SK-N-SH treated with all-trans-retinoic acid at 6 μM for 48 hours (cell line): ENCODE data around the gene SURF1.

Experiments used
- ATAC-seq: fragments of 200-7000 bp; cut with Tn5 transposase; 3 replicates; pipeline ENCODE4 v1.9.1; 2020; ENCODE audit warnings: mild to moderate bottlenecking, moderate library complexity
- ARNTL ChIP-seq: fragments of 450-650 bp; formaldehyde crosslinking; IDR thresholded peaks from 2 replicates; pipeline ENCODE4 v1.5.0; 2020; ENCODE audit warnings: low read depth, mild to moderate bottlenecking, moderate library complexity, borderline replicate concordance
- BACH2 ChIP-seq: fragments of 250-450 bp; sonication (Bioruptor Pico); IDR thresholded peaks from 2 replicates; pipeline ENCODE4 v1.9.0; 2021; ENCODE audit warnings: mild to moderate bottlenecking, borderline replicate concordance
- CREB5 ChIP-seq: fragments of 250-450 bp; sonication (Bioruptor Pico); IDR thresholded peaks from 2 replicates; pipeline ENCODE4 v1.5.1; 2020; ENCODE audit warnings: low read depth, mild to moderate bottlenecking, moderate library complexity
- CSDC2 ChIP-seq: fragments of 250-450 bp; sonication (Bioruptor Pico); IDR thresholded peaks from 2 replicates; pipeline ENCODE4 v1.5.0; 2020; ENCODE audit warnings: mild to moderate bottlenecking, moderate library complexity
- CSRNP3 ChIP-seq: fragments of 250-450 bp; sonication (Bioruptor Pico); IDR thresholded peaks from 2 replicates; pipeline ENCODE4 v1.5.1; 2021; ENCODE audit warnings: mild to moderate bottlenecking, moderate library complexity
- ESRRG ChIP-seq: fragments of 250-450 bp; sonication (Bioruptor Pico); IDR thresholded peaks from 2 replicates; pipeline ENCODE4 v1.6.1; 2021; ENCODE audit warnings: mild to moderate bottlenecking
- GLIS3 ChIP-seq: fragments of 250-450 bp; sonication (Bioruptor Pico); IDR thresholded peaks from 2 replicates; pipeline ENCODE4 v1.5.0; 2020; ENCODE audit warnings: mild to moderate bottlenecking, moderate library complexity
- ISL1 ChIP-seq: fragments of 250-450 bp; sonication (Bioruptor Pico); IDR thresholded peaks from 2 replicates; pipeline ENCODE4 v2.1.2; 2022; ENCODE audit warnings: mild to moderate bottlenecking, moderate library complexity
- OSR1 ChIP-seq: fragments of 250-450 bp; sonication (Bioruptor Pico); IDR thresholded peaks from 2 replicates; pipeline ENCODE4 v1.8.0; 2022; ENCODE audit warnings: moderate library complexity, mild to moderate bottlenecking, inconsistent platforms
- PATZ1 ChIP-seq: fragments of 250-450 bp; sonication (Bioruptor Pico); IDR thresholded peaks from 2 replicates; pipeline ENCODE4 v1.8.0; 2020; ENCODE audit warnings: mild to moderate bottlenecking, moderate library complexity, borderline replicate concordance
- POU6F1 ChIP-seq: fragments of 250-450 bp; sonication (Bioruptor Pico); IDR thresholded peaks from 2 replicates; pipeline ENCODE4 v1.8.0; 2021; ENCODE audit warnings: low read depth, mild to moderate bottlenecking, moderate library complexity, borderline replicate concordance
- PPARA ChIP-seq: fragments of 250-450 bp; sonication (Bioruptor Pico); IDR thresholded peaks from 2 replicates; pipeline ENCODE4 v1.5.0; 2020; ENCODE audit warnings: mild to moderate bottlenecking, borderline replicate concordance
- RARB ChIP-seq: fragments of 250-450 bp; sonication (Bioruptor Pico); IDR thresholded peaks from 2 replicates; pipeline ENCODE4 v1.8.0; 2021; ENCODE audit warnings: mild to moderate bottlenecking, moderate library complexity
- SNAI2 ChIP-seq: fragments of 250-450 bp; sonication (Bioruptor Pico); IDR thresholded peaks from 2 replicates; pipeline ENCODE4 v1.5.0; 2020; ENCODE audit warnings: mild to moderate bottlenecking, moderate library complexity
- TCF4 ChIP-seq: fragments of 250-450 bp; sonication (Bioruptor Pico); IDR thresholded peaks from 2 replicates; pipeline ENCODE4 v1.8.0; 2021; ENCODE audit warnings: mild to moderate bottlenecking, moderate library complexity, borderline replicate concordance
- TOX ChIP-seq: fragments of 250-450 bp; sonication (Bioruptor Pico); IDR thresholded peaks from 2 replicates; pipeline ENCODE4 v1.8.0; 2021; ENCODE audit warnings: mild to moderate bottlenecking, moderate library complexity, borderline replicate concordance
- TSHZ2 ChIP-seq: fragments of 250-450 bp; sonication (Bioruptor Pico); IDR thresholded peaks from 2 replicates; pipeline ENCODE4 v1.5.0; 2020; ENCODE audit warnings: mild to moderate bottlenecking, moderate library complexity
- ZFP3 ChIP-seq: fragments of 250-450 bp; sonication (Bioruptor Pico); IDR thresholded peaks from 2 replicates; pipeline ENCODE4 v1.5.0; 2020; ENCODE audit warnings: mild to moderate bottlenecking, moderate library complexity
- ZFP30 ChIP-seq: fragments of 450-650 bp; formaldehyde crosslinking; IDR thresholded peaks from 2 replicates; pipeline ENCODE4 v1.5.0; 2022; ENCODE audit warnings: mild to moderate bottlenecking, moderate library complexity
- ZNF70 ChIP-seq: fragments of 450-650 bp; formaldehyde crosslinking; IDR thresholded peaks from 2 replicates; pipeline ENCODE4 v1.5.0; 2020; ENCODE audit warnings: mild to moderate bottlenecking, moderate library complexity
- ZNF8 ChIP-seq: fragments of 450-650 bp; formaldehyde crosslinking; IDR thresholded peaks from 2 replicates; pipeline ENCODE4 v1.5.0; 2020; ENCODE audit warnings: mild to moderate bottlenecking, moderate library complexity

Gene SURF1

GRCh38 chr9:133374612-133375115 lies 18.4 kb upstream of the SURF1 start (continued):
- no peak for TF ChIP-seq GLIS3 (CRISPR knock-in tag)

- TF ChIP-seq ZNF8 (CRISPR knock-in tag) (no peak), ZNF70 (no peak), ISL1 (CRISPR knock-in tag) (no peak), POU6F1 (no peak), OSR1 (CRISPR knock-in tag) (no peak), ARNTL (CRISPR knock-in tag) (no peak), ZFP30 (CRISPR knock-in tag) (no peak), CSRNP3 (no peak), GLIS3 (CRISPR knock-in tag) (no peak), CREB5 (CRISPR knock-in tag) (no peak), TOX (no peak), TSHZ2 (CRISPR knock-in tag) (no peak), PPARA (CRISPR knock-in tag) (no peak), SNAI2 (no peak), ZFP3 (no peak), ESRRG (CRISPR knock-in tag) (no peak), CSDC2 (CRISPR knock-in tag) (no peak), TCF4 (no peak), PATZ1 (no peak), BACH2 (CRISPR knock-in tag) (no peak)
- no peak for ATAC-seq
Observed at GRCh38 chr9:133372144-133372543, 15.9 kb upstream of the SURF1 start.

- no peak for ATAC-seq
- TF ChIP-seq ZFP3, result no peak
- no peak for TF ChIP-seq RARB (CRISPR knock-in tag)
- no peak for TF ChIP-seq GLIS3 (CRISPR knock-in tag)
- no peak for TF ChIP-seq ARNTL (CRISPR knock-in tag)
- no peak for TF ChIP-seq POU6F1
- TF ChIP-seq ZNF70, result no peak
- no peak for TF ChIP-seq TOX
- TF ChIP-seq PPARA (CRISPR knock-in tag), result no peak
Observed at GRCh38 chr9:133371261-133371711, 15.0 kb upstream of the SURF1 start.
